Fibroblast of skin of scalp (primary cell): Measurements from ENCODE around the gene CALR3.

ENCODE experiments used
- DNase-seq: peaks from one replicate; pipeline ENCODE4 v3.0.0-alpha.2; 2013

Gene CALR3

DNA sequence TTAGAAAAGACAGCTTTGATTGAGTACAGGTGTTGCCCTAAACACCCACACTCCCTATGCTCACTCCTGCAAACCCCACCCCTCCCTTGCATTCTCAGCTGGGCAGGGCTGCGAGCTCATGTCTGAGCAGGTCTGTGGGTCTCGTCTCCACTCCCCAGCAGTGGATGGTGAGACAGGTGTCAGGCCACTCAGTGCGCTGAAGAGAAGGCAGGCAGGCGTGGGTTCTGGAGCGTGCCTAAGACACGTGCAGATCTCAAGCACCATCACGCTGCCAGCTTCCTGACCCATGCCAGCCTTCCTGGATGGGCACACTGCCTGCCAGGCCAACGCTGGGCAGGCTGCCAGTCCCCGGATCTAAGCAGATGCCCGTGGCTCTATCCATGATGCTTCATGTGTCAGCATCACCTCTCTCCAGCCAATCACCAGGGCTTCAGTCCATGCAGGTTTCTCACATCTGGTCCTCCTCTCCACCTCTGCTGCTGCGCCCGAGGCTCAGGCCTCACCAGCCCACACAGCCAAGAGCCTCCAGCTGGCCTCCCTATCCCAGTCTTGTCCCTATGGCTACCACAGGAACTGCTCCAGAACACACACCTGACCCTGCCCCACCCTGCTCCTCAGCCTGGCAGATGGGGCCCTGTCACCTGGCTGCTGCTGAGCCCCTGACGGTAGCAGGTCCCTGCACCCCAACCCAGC lies 66.8 kb downstream of the CALR3 start:
- DNase-seq, result no peak
